Measurements from ENCODE around the gene DPF3.

DNA sequence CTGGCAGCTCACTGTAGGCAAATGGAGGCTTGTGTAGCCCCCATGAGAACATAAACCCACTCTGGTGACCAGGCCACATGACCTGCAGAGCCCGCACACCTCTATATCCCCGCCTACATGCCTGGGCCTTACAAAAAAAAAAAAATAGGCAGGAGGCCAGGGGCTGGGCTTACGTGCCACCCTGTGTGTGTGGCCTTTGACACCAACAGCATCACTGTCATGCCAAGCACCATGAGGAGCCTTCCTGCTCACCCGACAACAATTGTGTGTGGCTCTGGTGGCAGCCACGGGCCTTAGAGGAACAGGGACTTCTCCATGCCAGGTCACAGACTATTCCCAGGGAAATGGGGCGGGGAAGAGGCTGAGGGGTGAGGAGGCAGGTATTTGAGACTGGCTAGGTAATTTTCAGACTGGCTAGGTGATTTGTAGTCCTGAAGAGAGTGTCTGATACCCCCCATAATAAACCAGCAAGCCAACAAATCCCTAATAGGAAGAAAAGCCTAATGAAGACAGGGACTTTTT is 140.0 kb downstream of the DPF3 start:
- TF ChIP-seq EZH2phosphoT487 (IDR thresholded peaks at IDR 0.05; ENCODE audit: insufficient read depth, low read depth) (no peak), EZH2 (IDR thresholded peaks at IDR 0.05; ENCODE audit: insufficient read depth, poor library complexity, severe bottlenecking) (no peak)

All from GM23248 (cell line).